HepG2 (cell line): ENCODE measurements around the gene NFILZ. TPM values are rescaled to one million over a fixed set of nuclear protein-coding genes. Genes with fewer than 3 reads are reported as not detected.

Source experiments
- ATAC-seq: fragments of 200-7000 bp; cut with Tn5 transposase; 3 replicates; pipeline ENCODE4 v1.9.1; 2020; ENCODE audit warnings: mild to moderate bottlenecking, moderate library complexity
- BruUV-seq: library from RNA; stranded (reverse); fragments of 400-500 nt; replicated peaks from 2 replicates; lab custom pipeline; 2021; lab: Mats Ljungman, UMichigan
- CTCF ChIA-PET: fragments of 300-600 bp; formaldehyde crosslinking; extraction: SDS; loops from one replicate; lab custom pipeline; 2021; ENCODE audit warnings: low total read pairs, inconsistent platforms, low intra/inter-chr PET ratio; lab: Yijun Ruan, JAX
- POLR2A ChIA-PET: fragments of 350-600 bp; sonication (Branson Sonifier 250); formaldehyde crosslinking; loops from one replicate; lab custom pipeline; 2020; ENCODE audit warnings: antibody characterized with exemption, inconsistent platforms; lab: Yijun Ruan, JAX
- DNase-seq: peaks from one replicate; pipeline ENCODE4 v3.0.0-alpha.2; 2015; ENCODE audit warnings: low spot score
- FAIRE-seq: peaks from 3 replicates; lab custom pipeline; 2011; peaks lifted over from hg19 to GRCh38; lab: Jason Lieb, UNC
- H2AFZ ChIP-seq: one replicate; pipeline ENCODE4 v1.6.1; 2011; ENCODE audit warnings: low read length, inconsistent platforms
- H3K27ac ChIP-seq: fragments of 300-600 bp; 3 replicates; pipeline ENCODE4 v1.8.0; 2011; ENCODE audit warnings: mixed run types, mild to moderate bottlenecking, mixed read lengths, low read length, inconsistent platforms; ENCODE audit not compliant: insufficient read depth; ENCODE audit errors: extremely low read length
- H3K27me3 ChIP-seq, 2 experiments: fragments of 200-600 bp in 1 of 2; 2 replicates in 1 of 2; 3 replicates in 1 of 2; pipeline versions ENCODE4 v1.6.0 to v1.8.0; 2011; ENCODE audit warnings: low read length in 2 of 2, mild to moderate bottlenecking in 2 of 2, moderate library complexity in 2 of 2, inconsistent platforms in 1 of 2; ENCODE audit not compliant: insufficient read depth in 2 of 2, control insufficient read depth in 1 of 2
- H3K36me3 ChIP-seq, 2 experiments: fragments of 200-600 bp in 1 of 2; replicated peaks in 1 of 2; 2 replicates in 1 of 2; 3 replicates in 1 of 2; pipeline versions ENCODE4 v1.5.1 to v1.8.0; 2011; ENCODE audit warnings: low read length in 2 of 2, inconsistent platforms in 1 of 2; ENCODE audit not compliant: insufficient read depth in 2 of 2, control insufficient read depth in 1 of 2
- H3K4me1 ChIP-seq: 2 replicates; pipeline ENCODE4 v1.5.1; 2012; ENCODE audit warnings: low read length, inconsistent platforms; ENCODE audit not compliant: insufficient read depth
- H3K4me2 ChIP-seq: 2 replicates; pipeline ENCODE4 v1.6.0; 2011; ENCODE audit warnings: low read depth, low read length, inconsistent platforms
- H3K4me3 ChIP-seq, 3 experiments: fragments of 200-600 bp in 1 of 3; sonication (generic), shearing (Covaris generic) in 1 of 3; replicated peaks in 1 of 3; 2 replicates each; pipeline ENCODE4 v1.5.1; 2011 to 2016; ENCODE audit warnings: low read length in 3 of 3, inconsistent platforms in 2 of 3, low read depth in 2 of 3, mild to moderate bottlenecking in 2 of 3, control low read depth in 1 of 3, mixed read lengths in 1 of 3; ENCODE audit not compliant: insufficient read depth in 1 of 3
- H3K79me2 ChIP-seq: one replicate; pipeline ENCODE4 v1.6.1; 2011; ENCODE audit warnings: low read length, inconsistent platforms; ENCODE audit not compliant: insufficient read depth
- H3K9ac ChIP-seq: 2 replicates; pipeline ENCODE4 v1.6.0; 2011; ENCODE audit warnings: mild to moderate bottlenecking, low read depth, low read length, inconsistent platforms; ENCODE audit not compliant: insufficient read depth
- H3K9me3 ChIP-seq: 2 replicates; pipeline ENCODE4 v1.5.1; 2012; ENCODE audit warnings: mild to moderate bottlenecking, low read length
- H4K20me1 ChIP-seq: 2 replicates; pipeline ENCODE4 v1.6.0; 2011; ENCODE audit warnings: inconsistent platforms, mild to moderate bottlenecking, low read length, moderate library complexity; ENCODE audit not compliant: insufficient read depth
- ASH2L ChIP-seq: fragments of 300-600, 200-600 bp; sonication (generic); IDR thresholded peaks from 2 replicates; pipeline ENCODE4 v1.7.0; 2017; ENCODE audit warnings: low read depth, mild to moderate bottlenecking, moderate library complexity, mixed read lengths, low read length; ENCODE audit not compliant: insufficient read length
- ATF4 ChIP-seq, 2 experiments: fragments of 450-650 bp in 1 of 2; sonication (generic) in 1 of 2; formaldehyde crosslinking; IDR thresholded peaks; 2 replicates each; pipeline versions ENCODE4 v1.5.0 to v1.8.0; 2020 to 2022; ENCODE audit warnings: mild to moderate bottlenecking in 1 of 2, missing genetic modification reagents in 1 of 2
- CERS6 ChIP-seq: sonication (generic); formaldehyde crosslinking; IDR thresholded peaks from 2 replicates; pipeline ENCODE4 v1.5.0; 2020; ENCODE audit warnings: missing genetic modification reagents
- CTCF ChIP-seq: sonication (generic); formaldehyde crosslinking; IDR thresholded peaks from 2 replicates; pipeline ENCODE4 v1.5.0; 2020; ENCODE audit warnings: mild to moderate bottlenecking, missing genetic modification reagents, moderate library complexity
- ELF1 ChIP-seq: sonication (generic); formaldehyde crosslinking; IDR thresholded peaks from 2 replicates; pipeline ENCODE4 v1.4.0; 2020; ENCODE audit warnings: missing genetic modification reagents
- GABPB1 ChIP-seq: IDR thresholded peaks from 2 replicates; pipeline ENCODE4 v1.6.1; 2016; ENCODE audit warnings: mild to moderate bottlenecking, missing genetic modification reagents, moderate library complexity, missing compliant biosample characterization
- HMGXB4 ChIP-seq, 2 experiments: sonication (generic) in 1 of 2; formaldehyde crosslinking in 1 of 2; IDR thresholded peaks; 2 replicates each; pipeline versions ENCODE4 v1.4.0 to v1.6.1; 2018 to 2020; ENCODE audit warnings: missing genetic modification reagents in 2 of 2, borderline replicate concordance in 1 of 2, low read depth in 1 of 2, mild to moderate bottlenecking in 1 of 2, missing biosample characterization in 1 of 2
- KDM2A ChIP-seq: sonication (generic); formaldehyde crosslinking; IDR thresholded peaks from 2 replicates; pipeline ENCODE4 v1.4.0; 2020; ENCODE audit warnings: low read depth, missing genetic modification reagents, borderline replicate concordance
- POLR2A ChIP-seq, 2 experiments: IDR thresholded peaks; 2 replicates each; pipeline ENCODE4 v1.6.1; 2011; ENCODE audit warnings: low read depth in 2 of 2, low read length in 2 of 2, mild to moderate bottlenecking in 1 of 2, moderate library complexity in 1 of 2; ENCODE audit not compliant: insufficient read depth in 1 of 2
- RAD21 ChIP-seq: fragments of 450-650 bp; formaldehyde crosslinking; IDR thresholded peaks from 2 replicates; pipeline ENCODE4 v1.5.0; 2020; ENCODE audit warnings: mild to moderate bottlenecking
- SALL1 ChIP-seq: sonication (generic); formaldehyde crosslinking; IDR thresholded peaks from 2 replicates; pipeline ENCODE4 v1.8.0; 2022; ENCODE audit warnings: mild to moderate bottlenecking, missing genetic modification reagents
- SATB2 ChIP-seq: sonication (generic); formaldehyde crosslinking; IDR thresholded peaks from 2 replicates; pipeline ENCODE4 v1.5.0; 2020; ENCODE audit warnings: missing genetic modification reagents
- STAG1 ChIP-seq: sonication (generic); formaldehyde crosslinking; IDR thresholded peaks from 2 replicates; pipeline ENCODE4 v1.4.0; 2020; ENCODE audit warnings: missing genetic modification reagents
- ZBTB20 ChIP-seq: sonication (generic); formaldehyde crosslinking; IDR thresholded peaks from 2 replicates; pipeline ENCODE4 v1.8.1; 2023; ENCODE audit warnings: missing genetic modification reagents, low read depth, mild to moderate bottlenecking, borderline replicate concordance
- ZMYM3 ChIP-seq: sonication (generic); formaldehyde crosslinking; IDR thresholded peaks from 2 replicates; pipeline ENCODE4 v1.5.1; 2020; ENCODE audit warnings: mild to moderate bottlenecking, missing genetic modification reagents
- ZNF7 ChIP-seq: IDR thresholded peaks from 2 replicates; pipeline ENCODE4 v1.6.1; 2016; ENCODE audit warnings: missing biosample characterization, missing genetic modification reagents
- WGBS: methylation state at CpG from one replicate; pipeline ENCODE4 v1.1.6; 2017; ENCODE audit warnings: low lambda C conversion rate; 5-methylcytosine and 5-hydroxymethylcytosine counted together
- in situ Hi-C: cut with HindIII; loops from 2 replicates; pipeline ENCODE4 v1.10.0; 2017; ENCODE audit warnings: low pct_unique_long_range_greater_than_20kb; ENCODE audit not compliant: extremely low pct_ligation_motif_present
- intact Hi-C: fragments of 100-400 bp; cut with micrococcal nuclease; formaldehyde crosslinking; loops from one replicate; pipeline ENCODE4 v1.10.0; 2022; ENCODE audit not compliant: unreplicated experiment
- polyA plus RNA-seq, 8 experiments: library from polyadenylated mRNA; depleted of rRNA in 3 of 8; stranded (reverse) in 7 of 8; unstranded in 1 of 8; fragments of >200 nt; fragmentation: Illumina TruSeq in 4 of 8; extraction: Trizol in 4 of 8; gene quantifications; 2 replicates each; pipeline versions ENCODE4 v1.2.1 to v1.2.3, GENCODE V29; 2011 to 2016; ENCODE audit warnings: low read depth in 4 of 8, missing spikeins in 1 of 8, mixed read lengths in 1 of 8; ENCODE audit not compliant: insufficient read depth in 1 of 8
- total RNA-seq, 5 experiments: library from RNA; depleted of rRNA; stranded (reverse); fragments of >200 nt; fragmentation: Illumina TruSeq; extraction: Trizol; gene quantifications; 2 replicates each; pipeline ENCODE4 v1.2.3, GENCODE V29; 2016; ENCODE audit warnings: low read depth in 1 of 5

NFILZ gene
- total and polyA plus RNA-seq, 2 of the 13 experiments (the other 11 are each of a cell fraction or from before 2014, with no cell fraction given), result not detected

- 0 out of 2 replicates have a peak, but pooled peaks cover 5% of the 10 kb centered on the region for H3K4me1 ChIP-seq
- no peaks in the 10 kb centered on the region for H3K9me3 ChIP-seq
- 7% methylated on average over 8 of the region's 15 CpGs for WGBS
- POLR2A ChIA-PET, result no interaction called here
- no peak for DNase-seq
- ATAC-seq, result peak; percentile 69
- intact Hi-C loops (loop anchor here (1.0 kb wide), 1 partner anchor 40 kb away; no protein-coding TSS in a partner anchor), in situ Hi-C loops (loop anchor here (5.0 to 25.0 kb wide), 2 partner anchors 38 to 433 kb away; partner anchors contain the start of gene OR1M1)
- H3K27ac ChIP-seq, result no peak overlapping the region
- no peaks in the 10 kb centered on the region for H3K79me2 ChIP-seq
- H3K4me3 ChIP-seq, result peak overlapping the region; percentile 32 to 65 (median 44); a peak in 3 of 6 replicates
- H2AFZ ChIP-seq, result peak overlapping the region; percentile 97
- H3K27me3 ChIP-seq, result peaks cover 0 to 40% of the 10 kb centered on the region in 2 experiments; a peak in 3 of 5 replicates
- no peak overlapping the region for H3K9ac ChIP-seq
- BruUV-seq, result no TSS peak
- H3K4me2 ChIP-seq, result peak overlapping the region; percentile 90
- FAIRE-seq, result no peak
- H3K36me3 ChIP-seq, result no peaks in the 10 kb centered on the region
- H4K20me1 ChIP-seq, result no peaks in the 10 kb centered on the region
- CTCF ChIA-PET, result interaction anchor here (1.3 to 1.9 kb wide), 2 partner anchors 39 to 425 kb away, joined by 10 to 26 read pairs; no protein-coding TSS in a partner anchor
- TF ChIP-seq HMGXB4 (CRISPR knock-in tag; IDR thresholded peaks at IDR 0.05; ENCODE audit: borderline replicate concordance in 1 of 2, low read depth in 1 of 2) (0 out of 4 replicates have a peak, but pooled peaks of 1 of the 2 experiments have one; percentile 18), SALL1 (CRISPR knock-in tag) (peak; percentile 18; the same call in 1 of the 2 replicates), SATB2 (CRISPR knock-in tag) (no peak), ASH2L (no peak), ELF1 (CRISPR knock-in tag) (no peak), ATF4 (CRISPR knock-in tag; IDR thresholded peaks at IDR 0.05) (no peak), ZNF7 (CRISPR knock-in tag) (peak; percentile 65; the same call in 1 of the 2 replicates), CERS6 (CRISPR knock-in tag) (no peak), STAG1 (peak; percentile 79), ZBTB20 (no peak), GABPB1 (CRISPR knock-in tag) (peak; percentile 41; the same call in 1 of the 2 replicates), CTCF (CRISPR knock-in tag) (peak; percentile 80), RAD21 (CRISPR knock-in tag) (peak; percentile 71), KDM2A (CRISPR knock-in tag) (peak; percentile 38; the same call in 1 of the 2 replicates), POLR2A (IDR thresholded peaks at IDR 0.05; ENCODE audit: insufficient read depth in 1 of 2, low read depth in 2 of 2, low read length in 2 of 2) (no peak), ZMYM3 (peak; percentile 82)
Measured at GRCh38 chr19:8654591-8655339, 24.3 kb downstream of the NFILZ start.
